Non-pigmented ciliary epithelial cell (primary cell): Measurements from ENCODE around the gene ABCC8.

Experiments
- DNase-seq: peaks from one replicate; pipeline ENCODE4 v3.0.0-alpha.2; 2010; ENCODE audit warnings: low read depth

The ABCC8 gene

DNA sequence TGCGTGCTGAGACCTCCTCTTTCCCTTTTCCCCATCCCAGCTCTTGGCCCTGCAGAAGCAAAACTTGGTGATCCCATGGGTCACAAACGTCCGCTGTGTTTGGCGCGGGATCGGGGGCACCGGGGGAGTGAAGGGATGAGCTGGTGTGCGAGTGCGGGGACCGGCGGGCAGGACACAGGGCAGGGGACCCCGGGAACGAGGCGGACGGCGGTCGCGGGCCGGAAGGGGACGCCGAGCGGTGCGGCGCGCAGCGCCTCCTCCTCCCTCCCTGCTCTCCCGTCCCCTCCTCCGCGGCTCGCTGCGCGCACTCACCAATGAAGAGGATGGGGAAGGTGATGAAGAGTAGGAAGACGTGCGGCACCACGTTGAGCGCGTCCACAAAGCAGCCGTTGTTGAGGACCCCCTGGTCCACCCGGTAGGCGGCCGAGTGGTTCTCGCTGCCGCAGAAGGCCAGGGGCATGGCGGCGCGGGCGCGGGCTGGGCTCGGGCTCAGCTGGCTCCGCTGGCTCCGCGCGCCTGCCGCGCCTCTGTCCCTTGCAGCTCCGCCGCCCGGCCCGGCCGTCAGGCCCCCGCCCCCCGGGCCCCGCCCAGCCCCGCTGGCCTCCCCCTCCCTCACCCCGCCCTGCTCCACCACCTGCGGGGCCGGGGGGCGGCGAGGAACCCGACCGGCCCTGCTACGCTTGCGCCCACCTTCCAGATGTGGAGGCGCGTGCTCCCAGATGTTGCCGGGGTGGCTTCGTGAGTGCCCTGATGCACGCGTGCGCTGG lies at the start of gene ABCC8:
Gene ABCC8, minus strand, starts transcription at position 529 of the 767 bp plus-strand sequence. Its CDS starts 69 bp downstream, at position 460.
- no peak for DNase-seq

DNA sequence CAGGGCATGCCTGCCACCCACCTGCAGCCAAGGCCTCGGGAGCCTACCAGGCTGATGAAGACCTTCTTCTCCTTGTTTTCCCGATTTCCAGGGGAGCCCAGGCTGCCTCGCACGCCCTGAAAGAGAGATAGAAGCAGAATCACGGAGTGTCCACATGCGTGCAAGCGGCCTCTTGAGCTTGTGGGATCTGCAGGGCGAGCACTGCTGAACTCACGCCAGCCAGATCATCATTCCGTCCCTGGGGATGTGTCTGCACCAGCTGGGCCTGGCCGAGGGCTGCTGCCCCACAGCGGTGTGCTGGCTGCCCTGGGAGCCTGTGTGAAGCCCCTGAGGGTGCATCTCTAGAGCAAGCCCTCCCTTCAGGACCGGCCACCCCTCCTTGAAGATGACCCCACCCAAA lies 49.7 kb upstream of the ABCC8 start:
- DNase-seq = no peak

GRCh38 chr11:17525570-17525969 lies 48.9 kb upstream of the ABCC8 start:
- DNase-seq = no peak

GRCh38 chr11:17524221-17524620 lies 47.6 kb upstream of the ABCC8 start:
- no peak for DNase-seq

DNA sequence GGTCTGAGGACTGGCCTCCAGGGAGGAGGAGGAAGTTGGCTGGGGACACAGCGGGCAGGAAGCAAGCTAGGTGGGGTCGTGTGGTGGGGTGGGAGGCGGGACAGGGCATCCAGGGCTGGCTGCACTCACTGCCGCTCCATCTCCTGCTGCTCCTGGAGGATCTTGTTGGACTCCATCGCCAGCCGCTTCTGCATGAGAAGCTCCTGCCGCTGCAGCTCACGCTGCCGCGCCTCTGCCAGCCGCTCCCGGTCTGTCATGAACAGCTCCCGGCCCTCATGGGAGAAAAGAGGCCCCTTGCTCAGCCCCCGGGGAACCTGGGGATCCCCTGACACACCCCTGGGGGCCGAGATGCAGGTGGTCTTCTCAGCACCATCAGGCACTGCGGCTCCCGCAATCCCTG lies 46.0 kb upstream of the ABCC8 start:
- DNase-seq = no peak

- DNase-seq = no peak
Measured at GRCh38 chr11:17521106-17521900, 44.7 kb upstream of the ABCC8 start.

DNA sequence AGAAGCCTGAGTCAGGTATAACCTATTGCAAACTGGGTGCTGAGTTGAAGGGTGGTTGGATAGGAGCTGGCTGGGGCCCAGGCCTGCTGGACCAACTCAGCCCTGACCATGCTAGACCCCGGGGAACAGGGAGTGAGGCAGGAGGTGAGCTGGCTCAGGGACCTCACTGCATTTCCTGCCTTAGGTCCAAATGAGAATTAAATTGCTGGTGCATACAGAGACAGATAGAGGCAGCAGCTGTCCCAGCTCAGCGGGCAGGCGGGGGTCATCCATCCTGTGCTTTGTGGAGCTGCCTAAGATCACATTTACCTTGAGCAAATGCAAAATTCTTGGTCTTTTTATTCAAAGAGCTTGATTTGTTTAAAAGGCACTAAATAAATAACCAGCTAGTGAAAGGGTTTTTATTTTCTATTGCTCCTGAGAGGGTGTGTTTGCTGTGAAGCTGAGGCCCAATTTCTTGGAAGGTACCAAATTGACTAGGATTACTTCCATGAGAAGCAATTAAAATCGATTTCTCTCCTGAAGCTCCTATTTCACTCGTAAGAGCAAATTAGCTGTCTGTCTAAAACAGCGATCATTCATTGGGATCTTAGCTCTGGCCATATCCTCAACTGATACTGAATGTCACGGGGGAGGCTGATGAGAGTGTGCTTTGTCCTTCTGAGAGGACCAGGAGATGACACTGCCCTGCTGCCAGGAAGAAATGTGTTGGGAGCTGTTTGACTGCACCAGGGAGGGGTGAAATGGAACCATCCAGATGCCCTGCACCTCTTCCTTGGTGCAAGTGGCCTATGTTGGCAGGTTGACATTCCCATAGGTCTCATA lies 42.6 kb upstream of the ABCC8 start:
- DNase-seq = no peak

DNA sequence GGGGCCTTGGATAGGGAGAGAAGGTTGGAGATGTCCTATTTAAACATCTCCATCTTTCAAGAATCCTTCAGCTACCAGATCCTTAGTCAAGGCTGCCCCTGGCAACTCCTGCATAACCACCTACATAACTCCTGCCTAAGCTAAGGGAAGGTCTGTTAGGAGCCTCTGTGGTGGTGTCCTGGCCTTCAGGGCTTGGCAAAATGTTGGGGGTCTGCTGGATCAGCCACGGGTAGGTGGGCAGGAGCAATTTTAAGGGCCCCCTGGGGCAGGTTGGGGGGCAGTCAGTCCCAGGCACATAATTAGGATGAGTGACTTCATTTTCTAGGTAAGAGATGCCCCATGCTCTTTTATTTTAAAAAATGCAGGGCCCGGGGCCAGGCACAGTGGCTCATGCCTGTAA lies 41.7 kb upstream of the ABCC8 start:
- no peak for DNase-seq

GRCh38 chr11:17517186-17517585 lies 40.5 kb upstream of the ABCC8 start:
- DNase-seq = no peak

DNA sequence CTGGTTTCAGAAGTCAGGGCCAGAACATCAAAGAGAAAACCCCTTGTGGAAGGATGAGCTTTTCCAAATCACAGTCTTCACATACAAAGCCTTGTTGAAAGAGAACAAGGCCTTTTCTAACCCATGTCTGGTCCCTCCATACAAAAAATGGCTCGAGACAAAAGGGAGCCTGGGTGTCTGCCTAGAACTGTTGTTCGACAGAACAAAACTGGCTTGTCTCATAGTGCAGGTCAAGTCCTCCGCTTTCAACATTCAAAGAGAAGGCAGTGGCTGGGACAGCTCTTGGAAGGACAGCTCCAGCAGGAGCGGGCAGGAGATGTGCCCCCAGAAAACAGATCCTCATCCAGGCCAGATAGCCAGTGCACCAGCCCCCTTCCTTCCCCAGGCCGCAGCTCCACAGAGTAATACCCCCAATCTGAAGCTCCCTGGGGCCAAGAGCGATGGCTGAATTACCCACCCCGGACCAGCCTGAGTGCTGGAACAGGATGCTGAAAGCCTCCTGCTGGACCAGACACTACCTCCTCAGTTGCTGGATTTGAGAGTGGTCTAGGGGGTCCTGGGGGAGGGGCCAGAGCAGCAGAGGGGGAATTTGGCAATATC lies 40.0 kb upstream of the ABCC8 start:
- DNase-seq = no peak

DNA sequence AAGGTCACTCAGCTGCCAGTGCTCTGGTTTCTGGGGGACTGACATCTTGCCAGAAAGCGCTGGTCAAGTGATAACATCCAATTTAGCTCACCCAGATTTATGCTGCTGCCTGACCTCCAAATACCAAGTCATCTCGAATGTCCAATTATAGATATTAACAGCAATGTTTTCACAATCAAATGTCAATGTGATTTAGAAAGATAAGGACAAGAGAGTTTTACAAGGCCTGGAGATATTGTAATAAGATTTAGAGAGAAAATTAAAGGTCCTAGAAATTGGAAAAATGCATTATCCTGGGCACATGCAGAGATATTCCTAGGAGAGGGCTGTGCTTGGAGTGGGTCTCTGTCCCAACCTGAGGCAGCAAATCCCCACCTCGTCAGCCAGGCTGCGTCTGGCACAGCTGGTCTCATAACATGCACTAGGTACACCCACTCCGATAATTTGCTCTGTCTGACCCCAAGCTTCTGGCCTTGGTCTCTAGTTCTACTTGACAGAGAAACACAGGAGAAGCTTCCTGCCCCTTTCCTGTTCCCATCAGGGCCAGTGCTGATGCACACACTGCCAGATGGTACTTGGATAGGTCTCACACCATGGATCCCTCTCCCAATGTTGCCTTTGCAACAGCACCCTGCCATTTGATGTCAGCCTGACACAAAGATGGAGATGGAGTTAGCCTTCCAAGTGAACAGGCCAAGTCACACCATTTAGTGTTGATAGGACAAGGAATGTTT lies 39.0 kb upstream of the ABCC8 start:
- DNase-seq = no peak

- no peak for DNase-seq
Measured at GRCh38 chr11:17514476-17514875, 37.8 kb upstream of the ABCC8 start.

DNA sequence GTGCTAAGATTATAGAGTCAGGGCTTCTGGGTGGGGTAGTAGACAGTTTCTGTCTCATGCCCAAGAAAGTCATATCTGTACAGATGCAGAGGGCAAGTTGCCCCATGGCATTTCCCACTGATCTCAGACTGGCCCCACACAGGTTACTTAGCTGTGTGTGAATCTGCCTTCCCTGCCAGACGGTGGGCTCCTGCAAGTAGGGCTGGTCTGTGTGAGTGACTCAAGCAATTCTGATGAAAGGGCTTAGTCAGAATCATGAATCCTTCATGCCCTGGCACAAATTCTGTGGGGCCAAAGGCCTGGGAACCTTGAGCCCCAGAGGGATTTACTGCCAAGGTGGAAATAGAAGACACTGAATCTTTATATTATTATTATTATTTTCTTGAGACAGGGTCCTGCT lies 37.2 kb upstream of the ABCC8 start:
- no peak for DNase-seq

- no peak for DNase-seq
Measured at GRCh38 chr11:17512101-17512500, 35.5 kb upstream of the ABCC8 start.

- no peak for DNase-seq
Measured at GRCh38 chr11:17511571-17511970, 34.9 kb upstream of the ABCC8 start.

DNA sequence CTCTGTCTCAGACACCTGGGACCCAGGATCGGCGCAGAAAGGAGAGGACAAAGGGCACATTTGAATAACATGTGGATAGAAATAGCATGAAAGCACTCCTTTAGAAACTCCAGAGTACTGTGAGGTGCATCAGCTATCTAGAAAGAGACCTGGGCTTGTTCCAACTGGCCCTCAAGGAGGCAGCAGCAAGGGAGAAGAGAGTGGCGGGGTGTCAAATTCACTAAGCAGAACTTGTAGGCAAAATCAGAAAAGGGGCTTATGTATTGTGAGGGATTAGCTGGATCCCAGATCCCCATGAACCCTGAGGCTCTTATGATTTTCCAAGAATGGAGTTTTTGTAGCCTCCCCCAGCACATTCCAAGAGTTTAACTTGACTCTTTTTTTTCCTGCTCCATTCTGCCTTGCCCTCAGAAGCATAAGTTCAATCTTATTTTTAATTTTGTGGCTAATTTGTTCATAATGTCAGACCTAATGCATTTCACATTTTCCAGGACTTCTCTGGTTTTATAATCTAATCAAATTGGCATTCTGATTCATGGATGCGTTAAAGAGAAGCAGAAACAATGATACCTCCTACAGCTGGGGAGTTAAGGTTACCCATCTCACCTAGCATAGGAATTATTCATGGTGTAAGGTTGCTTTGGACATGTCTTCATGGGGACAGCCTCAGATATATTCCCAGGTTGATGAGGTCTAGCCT lies 34.0 kb upstream of the ABCC8 start:
- no peak for DNase-seq

DNA sequence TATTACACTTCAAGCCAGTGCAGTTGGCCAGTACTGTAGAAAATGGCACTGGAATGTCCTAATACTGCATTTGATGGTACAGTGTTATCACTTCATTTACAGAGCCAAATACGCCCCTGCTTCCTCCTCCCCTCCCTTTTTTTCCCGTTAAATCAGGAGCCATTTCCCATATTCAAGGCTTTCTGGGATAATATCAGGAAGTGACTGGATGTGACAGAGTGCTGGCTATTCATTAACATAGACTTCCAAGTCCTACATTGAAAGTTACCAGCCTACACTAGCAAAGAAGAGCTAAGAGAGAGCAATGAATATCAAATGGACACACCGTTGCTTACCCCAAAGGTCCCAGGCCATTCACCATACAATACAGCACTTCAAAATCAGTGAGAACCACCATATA lies 32.1 kb upstream of the ABCC8 start:
- DNase-seq = no peak

DNA sequence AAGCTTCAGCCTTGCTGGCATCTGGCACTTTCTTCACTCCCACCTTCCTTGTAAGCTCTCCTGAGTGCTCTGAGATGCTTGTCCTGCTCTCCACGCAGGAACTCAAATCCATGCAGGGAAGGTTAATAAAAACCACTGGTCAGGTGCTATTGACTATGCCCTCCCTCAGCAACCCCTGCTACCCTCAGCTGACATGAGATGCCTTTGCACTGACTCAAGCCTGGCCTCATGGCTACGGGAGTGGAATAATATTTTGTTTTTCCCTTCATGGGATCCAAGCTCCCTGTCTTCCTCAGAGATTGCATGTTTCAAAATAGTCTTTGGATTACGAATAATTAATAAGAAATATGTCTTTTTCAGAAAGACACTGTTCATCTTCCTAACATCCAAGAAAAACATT lies 31.7 kb upstream of the ABCC8 start:
- DNase-seq = no peak

- DNase-seq = no peak
Measured at GRCh38 chr11:17507773-17508172, 31.1 kb upstream of the ABCC8 start.

GRCh38 chr11:17506942-17507341 lies 30.3 kb upstream of the ABCC8 start:
- no peak for DNase-seq

- DNase-seq = no peak
Measured at GRCh38 chr11:17506314-17506713, 29.7 kb upstream of the ABCC8 start.
